GM23338 (cell line): ENCODE results near the gene APBA2.

Experiments
- CREB1 ChIP-seq: fragments of 250-450 bp; sonication (Bioruptor Pico); IDR thresholded peaks from 2 replicates; pipeline ENCODE4 v1.5.0; 2020; ENCODE audit warnings: low read depth, mild to moderate bottlenecking, moderate library complexity
- EZH2 ChIP-seq: fragments of 200-600 bp; sonication (generic); IDR thresholded peaks from one replicate; pipeline ENCODE4 v1.8.0; 2017; ENCODE audit warnings: antibody characterized with exemption, mild to moderate bottlenecking, low read depth; ENCODE audit not compliant: unreplicated experiment
- EZH2phosphoT487 ChIP-seq: fragments of 200-600 bp; sonication (generic); IDR thresholded peaks from one replicate; pipeline ENCODE4 v1.8.1; 2018; ENCODE audit warnings: antibody characterized with exemption; ENCODE audit not compliant: unreplicated experiment
- JUNB ChIP-seq: IDR thresholded peaks from one replicate; pipeline ENCODE4 v1.6.1; 2016; ENCODE audit warnings: antibody characterized with exemption; ENCODE audit not compliant: unreplicated experiment
- POLR2AphosphoS5 ChIP-seq: IDR thresholded peaks from 2 replicates; pipeline ENCODE4 v1.6.1; 2016; ENCODE audit warnings: antibody characterized with exemption, low read depth
- ZNF114 ChIP-seq: fragments of 250-450 bp; sonication (Bioruptor Pico); IDR thresholded peaks from 2 replicates; pipeline ENCODE4 v1.5.0; 2020; ENCODE audit warnings: mild to moderate bottlenecking, moderate library complexity
- ZNF331 ChIP-seq: fragments of 250-450 bp; sonication (Bioruptor Pico); IDR thresholded peaks from 2 replicates; pipeline ENCODE4 v1.5.0; 2020; ENCODE audit warnings: low read depth, mild to moderate bottlenecking, moderate library complexity
- TF ChIP-seq, protein P1 (sequence below), 2 experiments: fragments of 200-600 bp in 1 of 2; sonication (generic) in 1 of 2; conservative IDR thresholded peaks; 2 replicates each; pipeline versions ENCODE4 v1.5.1 to v1.6.1; 2016 to 2017; ENCODE audit warnings: antibody characterized with exemption in 2 of 2, low read depth in 2 of 2, mild to moderate bottlenecking in 2 of 2, moderate library complexity in 1 of 2
- TF ChIP-seq, protein P2 (sequence below): IDR thresholded peaks from one replicate; pipeline ENCODE4 v1.6.1; 2018; ENCODE audit warnings: antibody characterized with exemption; ENCODE audit not compliant: unreplicated experiment
- TF ChIP-seq, protein P3 (sequence below): fragments of 250-450 bp; sonication (Bioruptor Pico); IDR thresholded peaks from 2 replicates; pipeline ENCODE4 v1.5.0; 2020; ENCODE audit warnings: mild to moderate bottlenecking, moderate library complexity

DNA sequence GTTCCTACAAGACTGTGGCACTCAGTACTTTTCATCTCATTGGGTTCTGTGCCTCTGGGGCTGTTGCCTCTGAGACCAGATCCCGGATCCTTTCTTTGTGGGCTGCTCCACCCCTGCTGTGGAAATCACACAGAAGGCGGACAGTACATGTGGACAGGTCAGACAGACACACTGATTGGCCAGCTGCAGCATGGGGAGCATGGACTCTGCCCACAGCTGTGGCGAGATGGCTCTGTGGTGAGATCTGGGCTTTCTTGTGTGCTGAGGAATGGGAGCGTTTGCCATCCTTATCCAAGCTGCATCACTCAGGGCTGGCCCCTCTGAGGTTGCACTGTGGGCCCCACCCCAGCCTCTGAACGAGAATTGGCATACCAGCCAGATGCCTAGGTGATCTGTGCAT, 147.0 kb downstream of the APBA2 start:
- TF ChIP-seq EZH2: no peak
- TF ChIP-seq, protein P1, sequence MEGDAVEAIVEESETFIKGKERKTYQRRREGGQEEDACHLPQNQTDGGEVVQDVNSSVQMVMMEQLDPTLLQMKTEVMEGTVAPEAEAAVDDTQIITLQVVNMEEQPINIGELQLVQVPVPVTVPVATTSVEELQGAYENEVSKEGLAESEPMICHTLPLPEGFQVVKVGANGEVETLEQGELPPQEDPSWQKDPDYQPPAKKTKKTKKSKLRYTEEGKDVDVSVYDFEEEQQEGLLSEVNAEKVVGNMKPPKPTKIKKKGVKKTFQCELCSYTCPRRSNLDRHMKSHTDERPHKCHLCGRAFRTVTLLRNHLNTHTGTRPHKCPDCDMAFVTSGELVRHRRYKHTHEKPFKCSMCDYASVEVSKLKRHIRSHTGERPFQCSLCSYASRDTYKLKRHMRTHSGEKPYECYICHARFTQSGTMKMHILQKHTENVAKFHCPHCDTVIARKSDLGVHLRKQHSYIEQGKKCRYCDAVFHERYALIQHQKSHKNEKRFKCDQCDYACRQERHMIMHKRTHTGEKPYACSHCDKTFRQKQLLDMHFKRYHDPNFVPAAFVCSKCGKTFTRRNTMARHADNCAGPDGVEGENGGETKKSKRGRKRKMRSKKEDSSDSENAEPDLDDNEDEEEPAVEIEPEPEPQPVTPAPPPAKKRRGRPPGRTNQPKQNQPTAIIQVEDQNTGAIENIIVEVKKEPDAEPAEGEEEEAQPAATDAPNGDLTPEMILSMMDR (conservative IDR thresholded peaks at IDR 0.05; ENCODE audit: low read depth in 2 of 2): no peak
- TF ChIP-seq, protein P2, sequence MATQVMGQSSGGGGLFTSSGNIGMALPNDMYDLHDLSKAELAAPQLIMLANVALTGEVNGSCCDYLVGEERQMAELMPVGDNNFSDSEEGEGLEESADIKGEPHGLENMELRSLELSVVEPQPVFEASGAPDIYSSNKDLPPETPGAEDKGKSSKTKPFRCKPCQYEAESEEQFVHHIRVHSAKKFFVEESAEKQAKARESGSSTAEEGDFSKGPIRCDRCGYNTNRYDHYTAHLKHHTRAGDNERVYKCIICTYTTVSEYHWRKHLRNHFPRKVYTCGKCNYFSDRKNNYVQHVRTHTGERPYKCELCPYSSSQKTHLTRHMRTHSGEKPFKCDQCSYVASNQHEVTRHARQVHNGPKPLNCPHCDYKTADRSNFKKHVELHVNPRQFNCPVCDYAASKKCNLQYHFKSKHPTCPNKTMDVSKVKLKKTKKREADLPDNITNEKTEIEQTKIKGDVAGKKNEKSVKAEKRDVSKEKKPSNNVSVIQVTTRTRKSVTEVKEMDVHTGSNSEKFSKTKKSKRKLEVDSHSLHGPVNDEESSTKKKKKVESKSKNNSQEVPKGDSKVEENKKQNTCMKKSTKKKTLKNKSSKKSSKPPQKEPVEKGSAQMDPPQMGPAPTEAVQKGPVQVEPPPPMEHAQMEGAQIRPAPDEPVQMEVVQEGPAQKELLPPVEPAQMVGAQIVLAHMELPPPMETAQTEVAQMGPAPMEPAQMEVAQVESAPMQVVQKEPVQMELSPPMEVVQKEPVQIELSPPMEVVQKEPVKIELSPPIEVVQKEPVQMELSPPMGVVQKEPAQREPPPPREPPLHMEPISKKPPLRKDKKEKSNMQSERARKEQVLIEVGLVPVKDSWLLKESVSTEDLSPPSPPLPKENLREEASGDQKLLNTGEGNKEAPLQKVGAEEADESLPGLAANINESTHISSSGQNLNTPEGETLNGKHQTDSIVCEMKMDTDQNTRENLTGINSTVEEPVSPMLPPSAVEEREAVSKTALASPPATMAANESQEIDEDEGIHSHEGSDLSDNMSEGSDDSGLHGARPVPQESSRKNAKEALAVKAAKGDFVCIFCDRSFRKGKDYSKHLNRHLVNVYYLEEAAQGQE: no peak
- no peak for TF ChIP-seq EZH2phosphoT487
- no peak for TF ChIP-seq POLR2AphosphoS5
- TF ChIP-seq, protein P3, sequence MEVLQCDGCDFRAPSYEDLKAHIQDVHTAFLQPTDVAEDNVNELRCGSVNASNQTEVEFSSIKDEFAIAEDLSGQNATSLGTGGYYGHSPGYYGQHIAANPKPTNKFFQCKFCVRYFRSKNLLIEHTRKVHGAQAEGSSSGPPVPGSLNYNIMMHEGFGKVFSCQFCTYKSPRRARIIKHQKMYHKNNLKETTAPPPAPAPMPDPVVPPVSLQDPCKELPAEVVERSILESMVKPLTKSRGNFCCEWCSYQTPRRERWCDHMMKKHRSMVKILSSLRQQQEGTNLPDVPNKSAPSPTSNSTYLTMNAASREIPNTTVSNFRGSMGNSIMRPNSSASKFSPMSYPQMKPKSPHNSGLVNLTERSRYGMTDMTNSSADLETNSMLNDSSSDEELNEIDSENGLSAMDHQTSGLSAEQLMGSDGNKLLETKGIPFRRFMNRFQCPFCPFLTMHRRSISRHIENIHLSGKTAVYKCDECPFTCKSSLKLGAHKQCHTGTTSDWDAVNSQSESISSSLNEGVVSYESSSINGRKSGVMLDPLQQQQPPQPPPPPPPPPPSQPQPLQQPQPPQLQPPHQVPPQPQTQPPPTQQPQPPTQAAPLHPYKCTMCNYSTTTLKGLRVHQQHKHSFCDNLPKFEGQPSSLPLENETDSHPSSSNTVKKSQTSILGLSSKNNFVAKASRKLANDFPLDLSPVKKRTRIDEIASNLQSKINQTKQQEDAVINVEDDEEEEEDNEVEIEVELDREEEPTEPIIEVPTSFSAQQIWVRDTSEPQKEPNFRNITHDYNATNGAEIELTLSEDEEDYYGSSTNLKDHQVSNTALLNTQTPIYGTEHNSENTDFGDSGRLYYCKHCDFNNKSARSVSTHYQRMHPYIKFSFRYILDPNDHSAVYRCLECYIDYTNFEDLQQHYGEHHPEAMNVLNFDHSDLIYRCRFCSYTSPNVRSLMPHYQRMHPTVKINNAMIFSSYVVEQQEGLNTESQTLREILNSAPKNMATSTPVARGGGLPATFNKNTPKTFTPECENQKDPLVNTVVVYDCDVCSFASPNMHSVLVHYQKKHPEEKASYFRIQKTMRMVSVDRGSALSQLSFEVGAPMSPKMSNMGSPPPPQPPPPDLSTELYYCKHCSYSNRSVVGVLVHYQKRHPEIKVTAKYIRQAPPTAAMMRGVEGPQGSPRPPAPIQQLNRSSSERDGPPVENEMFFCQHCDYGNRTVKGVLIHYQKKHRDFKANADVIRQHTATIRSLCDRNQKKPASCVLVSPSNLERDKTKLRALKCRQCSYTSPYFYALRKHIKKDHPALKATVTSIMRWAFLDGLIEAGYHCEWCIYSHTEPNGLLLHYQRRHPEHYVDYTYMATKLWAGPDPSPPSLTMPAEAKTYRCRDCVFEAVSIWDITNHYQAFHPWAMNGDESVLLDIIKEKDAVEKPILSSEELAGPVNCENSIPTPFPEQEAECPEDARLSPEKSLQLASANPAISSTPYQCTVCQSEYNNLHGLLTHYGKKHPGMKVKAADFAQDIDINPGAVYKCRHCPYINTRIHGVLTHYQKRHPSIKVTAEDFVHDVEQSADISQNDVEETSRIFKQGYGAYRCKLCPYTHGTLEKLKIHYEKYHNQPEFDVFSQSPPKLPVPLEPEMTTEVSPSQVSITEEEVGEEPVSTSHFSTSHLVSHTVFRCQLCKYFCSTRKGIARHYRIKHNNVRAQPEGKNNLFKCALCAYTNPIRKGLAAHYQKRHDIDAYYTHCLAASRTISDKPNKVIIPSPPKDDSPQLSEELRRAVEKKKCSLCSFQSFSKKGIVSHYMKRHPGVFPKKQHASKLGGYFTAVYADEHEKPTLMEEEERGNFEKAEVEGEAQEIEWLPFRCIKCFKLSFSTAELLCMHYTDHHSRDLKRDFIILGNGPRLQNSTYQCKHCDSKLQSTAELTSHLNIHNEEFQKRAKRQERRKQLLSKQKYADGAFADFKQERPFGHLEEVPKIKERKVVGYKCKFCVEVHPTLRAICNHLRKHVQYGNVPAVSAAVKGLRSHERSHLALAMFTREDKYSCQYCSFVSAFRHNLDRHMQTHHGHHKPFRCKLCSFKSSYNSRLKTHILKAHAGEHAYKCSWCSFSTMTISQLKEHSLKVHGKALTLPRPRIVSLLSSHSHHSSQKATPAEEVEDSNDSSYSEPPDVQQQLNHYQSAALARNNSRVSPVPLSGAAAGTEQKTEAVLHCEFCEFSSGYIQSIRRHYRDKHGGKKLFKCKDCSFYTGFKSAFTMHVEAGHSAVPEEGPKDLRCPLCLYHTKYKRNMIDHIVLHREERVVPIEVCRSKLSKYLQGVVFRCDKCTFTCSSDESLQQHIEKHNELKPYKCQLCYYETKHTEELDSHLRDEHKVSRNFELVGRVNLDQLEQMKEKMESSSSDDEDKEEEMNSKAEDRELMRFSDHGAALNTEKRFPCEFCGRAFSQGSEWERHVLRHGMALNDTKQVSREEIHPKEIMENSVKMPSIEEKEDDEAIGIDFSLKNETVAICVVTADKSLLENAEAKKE: no peak
- no peak for TF ChIP-seq CREB1
- TF ChIP-seq ZNF114 (CRISPR knock-in tag): no peak
- TF ChIP-seq JUNB: no peak
- no peak for TF ChIP-seq ZNF331
